Thyroid gland (tissue), 4 donors: ENCODE data around the gene RADIL. TPM values are rescaled to one million over a fixed set of nuclear protein-coding genes. Genes with fewer than 3 reads are reported as not detected.

ENCODE experiments used
- DNase-seq, 2 donors: peaks; one replicate each; pipeline ENCODE4 v3.0.0-alpha.2; 2019
- H3K27ac ChIP-seq, 3 donors: fragments of 200-600 bp; sonication (generic); 1 replicate in 2 of 3; 2 replicates in 1 of 3; pipeline ENCODE4 v1.5.1; 2016 to 2019; ENCODE audit warnings: mild to moderate bottlenecking in 1 of 3, moderate library complexity in 1 of 3
- H3K27me3 ChIP-seq: fragments of 200-600 bp; sonication (generic); one replicate; pipeline ENCODE4 v1.5.1; 2019
- H3K36me3 ChIP-seq, 2 donors: fragments of 200-600 bp; sonication (generic); one replicate each; pipeline ENCODE4 v1.5.1; 2016 to 2019
- H3K4me1 ChIP-seq, 2 donors: fragments of 200-600 bp; sonication (generic); one replicate each; pipeline ENCODE4 v1.5.1; 2017 to 2019
- H3K4me3 ChIP-seq, 3 donors: fragments of 200-600 bp; sonication (generic); replicated peaks in 1 of 3; 1 replicate in 2 of 3; 2 replicates in 1 of 3; pipeline ENCODE4 v1.5.1; 2016; ENCODE audit warnings: mild to moderate bottlenecking in 1 of 3
- H3K9me3 ChIP-seq: fragments of 200-600 bp; sonication (generic); one replicate; pipeline ENCODE4 v1.5.1; 2017
- POLR2A ChIP-seq, 2 donors: fragments of 450-650 bp; IDR thresholded peaks; one replicate each; pipeline ENCODE4 v1.6.1; 2017; ENCODE audit warnings: antibody characterized with exemption in 2 of 2, mild to moderate bottlenecking in 2 of 2, moderate library complexity in 1 of 2
- WGBS, 2 donors: methylation state at CpG; one replicate each; pipeline ENCODE4 v1.1.5; 2017; 5-methylcytosine and 5-hydroxymethylcytosine counted together
- intact Hi-C: fragments of 100-400 bp; cut with DNase I; formaldehyde crosslinking; loops from one replicate; pipeline ENCODE4 v1.15.1; 2023
- total RNA-seq, 4 donors: library from RNA; depleted of rRNA; stranded (reverse); fragments of >200 nt; gene quantifications; one replicate each; pipeline ENCODE4 v1.2.3, GENCODE V29; 2016
- TF ChIP-seq, protein P1 (sequence below), 6 experiments: fragments of 200-600 bp in 3 of 6; fragments of 450-650 bp in 3 of 6; sonication (generic) in 3 of 6; IDR thresholded peaks; one replicate each; pipeline ENCODE4 v1.5.1; 2016 to 2019; ENCODE audit warnings: antibody characterized with exemption in 6 of 6, mild to moderate bottlenecking in 2 of 6, inconsistent platforms in 1 of 6, moderate library complexity in 1 of 6

RADIL gene
- total RNA-seq, 4 donors from 2014 or later = 4.9 to 11.1 (median 7.1) TPM

DNA sequence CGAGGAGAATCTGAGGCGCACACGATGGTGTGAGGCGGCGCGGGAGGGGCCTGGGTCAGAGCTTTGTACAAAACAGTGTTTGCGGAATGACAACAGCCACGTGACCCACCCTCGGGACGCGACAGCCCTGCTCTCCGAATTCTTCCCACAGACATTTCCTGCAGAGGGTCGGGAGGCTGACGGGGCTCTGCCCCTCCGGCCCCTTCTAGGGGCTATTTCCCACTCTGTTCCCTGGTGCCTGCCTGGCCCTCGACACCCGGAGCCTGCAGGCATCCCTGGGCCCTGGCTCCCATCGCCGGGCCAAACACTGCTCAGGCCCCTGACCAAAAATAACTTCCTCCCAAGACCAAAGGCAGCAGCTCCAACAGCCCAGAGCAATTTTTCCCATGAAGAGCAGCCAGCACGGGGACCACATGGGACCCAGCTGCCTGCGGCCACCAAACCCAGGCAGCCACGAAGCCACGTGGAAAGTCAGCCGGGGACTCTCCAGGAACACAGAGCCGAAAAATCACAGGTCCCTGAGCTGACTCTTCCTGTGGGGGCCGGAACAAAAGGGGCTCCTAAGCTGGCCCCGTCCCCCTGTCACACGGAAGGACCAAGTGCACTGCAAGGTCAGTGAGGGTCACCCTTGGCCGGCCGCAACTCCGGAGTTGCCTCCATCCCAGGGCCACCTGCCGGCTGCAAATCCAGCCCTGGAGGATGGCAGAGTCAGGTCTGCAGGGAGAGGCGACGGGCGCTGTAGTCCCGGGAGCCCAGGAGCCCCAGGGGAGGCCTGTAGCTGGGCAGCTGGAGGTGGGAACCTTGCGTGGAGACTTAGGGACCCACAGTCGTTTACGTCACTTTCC is 63.7 kb downstream of the RADIL start:
- peak overlapping the region in 2 of 3 donors; percentile 52 to 53 for H3K27ac ChIP-seq
- no peaks in the 10 kb centered on the region for H3K36me3 ChIP-seq
- H3K9me3 ChIP-seq = no peaks in the 10 kb centered on the region
- H3K27me3 ChIP-seq = no peaks in the 10 kb centered on the region
- no peak for DNase-seq
- H3K4me3 ChIP-seq = no peak overlapping the region
- H3K4me1 ChIP-seq = peaks cover 0 to 12% of the 10 kb centered on the region in 2 donors
- 70% methylated on average over 27 to 34 of the region's 39 CpGs for WGBS, 2 donors
- TF ChIP-seq POLR2A (IDR thresholded peaks at IDR 0.05) = no peak
- TF ChIP-seq, protein P1, sequence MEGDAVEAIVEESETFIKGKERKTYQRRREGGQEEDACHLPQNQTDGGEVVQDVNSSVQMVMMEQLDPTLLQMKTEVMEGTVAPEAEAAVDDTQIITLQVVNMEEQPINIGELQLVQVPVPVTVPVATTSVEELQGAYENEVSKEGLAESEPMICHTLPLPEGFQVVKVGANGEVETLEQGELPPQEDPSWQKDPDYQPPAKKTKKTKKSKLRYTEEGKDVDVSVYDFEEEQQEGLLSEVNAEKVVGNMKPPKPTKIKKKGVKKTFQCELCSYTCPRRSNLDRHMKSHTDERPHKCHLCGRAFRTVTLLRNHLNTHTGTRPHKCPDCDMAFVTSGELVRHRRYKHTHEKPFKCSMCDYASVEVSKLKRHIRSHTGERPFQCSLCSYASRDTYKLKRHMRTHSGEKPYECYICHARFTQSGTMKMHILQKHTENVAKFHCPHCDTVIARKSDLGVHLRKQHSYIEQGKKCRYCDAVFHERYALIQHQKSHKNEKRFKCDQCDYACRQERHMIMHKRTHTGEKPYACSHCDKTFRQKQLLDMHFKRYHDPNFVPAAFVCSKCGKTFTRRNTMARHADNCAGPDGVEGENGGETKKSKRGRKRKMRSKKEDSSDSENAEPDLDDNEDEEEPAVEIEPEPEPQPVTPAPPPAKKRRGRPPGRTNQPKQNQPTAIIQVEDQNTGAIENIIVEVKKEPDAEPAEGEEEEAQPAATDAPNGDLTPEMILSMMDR (IDR thresholded peaks at IDR 0.05) = no peak
- intact Hi-C loops = no loop called here

DNA sequence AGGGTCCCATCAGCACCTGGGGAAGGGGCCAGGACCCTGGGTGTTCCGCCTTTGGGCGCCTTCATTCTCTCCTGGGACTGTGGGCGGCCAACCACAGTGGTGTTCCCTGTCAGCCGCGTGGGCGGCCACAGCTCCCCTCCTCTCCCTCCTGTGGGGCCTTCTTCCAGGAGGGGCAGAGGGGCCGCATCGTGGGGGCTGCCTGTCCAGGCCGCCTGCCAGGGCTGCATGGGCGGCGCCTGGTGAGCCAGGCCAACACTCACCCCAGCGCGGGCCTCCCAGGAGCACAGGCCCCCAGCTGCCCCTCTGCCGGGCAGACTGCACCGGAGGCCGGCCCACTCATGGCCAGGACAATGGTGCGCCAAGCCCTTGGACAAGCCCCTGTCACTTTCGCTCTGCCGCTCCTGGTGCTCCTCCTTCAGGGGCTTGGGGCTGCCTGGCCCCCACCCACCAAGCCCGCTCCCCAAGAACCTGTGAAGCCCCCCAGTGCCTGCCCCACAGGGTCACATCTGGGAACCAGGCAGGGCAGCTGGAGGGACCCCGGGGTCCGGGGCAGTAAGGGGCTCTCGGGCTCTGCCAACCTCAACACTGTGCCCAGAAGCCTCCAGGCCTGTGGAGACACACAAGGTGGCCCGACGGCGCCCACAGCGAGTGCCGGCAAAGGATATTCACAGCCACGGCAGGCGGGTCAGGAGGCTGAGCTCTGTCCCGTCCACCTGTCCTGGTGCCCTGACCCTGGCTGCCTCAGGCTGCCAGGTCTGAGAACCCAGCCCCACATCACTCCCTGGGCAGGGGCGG is 65.3 kb downstream of the RADIL start:
- 85 to 91% methylated on average over 9 to 18 of the region's 32 CpGs for WGBS, 2 donors
- no peak overlapping the region for H3K27ac ChIP-seq
- DNase-seq = no peak

DNA sequence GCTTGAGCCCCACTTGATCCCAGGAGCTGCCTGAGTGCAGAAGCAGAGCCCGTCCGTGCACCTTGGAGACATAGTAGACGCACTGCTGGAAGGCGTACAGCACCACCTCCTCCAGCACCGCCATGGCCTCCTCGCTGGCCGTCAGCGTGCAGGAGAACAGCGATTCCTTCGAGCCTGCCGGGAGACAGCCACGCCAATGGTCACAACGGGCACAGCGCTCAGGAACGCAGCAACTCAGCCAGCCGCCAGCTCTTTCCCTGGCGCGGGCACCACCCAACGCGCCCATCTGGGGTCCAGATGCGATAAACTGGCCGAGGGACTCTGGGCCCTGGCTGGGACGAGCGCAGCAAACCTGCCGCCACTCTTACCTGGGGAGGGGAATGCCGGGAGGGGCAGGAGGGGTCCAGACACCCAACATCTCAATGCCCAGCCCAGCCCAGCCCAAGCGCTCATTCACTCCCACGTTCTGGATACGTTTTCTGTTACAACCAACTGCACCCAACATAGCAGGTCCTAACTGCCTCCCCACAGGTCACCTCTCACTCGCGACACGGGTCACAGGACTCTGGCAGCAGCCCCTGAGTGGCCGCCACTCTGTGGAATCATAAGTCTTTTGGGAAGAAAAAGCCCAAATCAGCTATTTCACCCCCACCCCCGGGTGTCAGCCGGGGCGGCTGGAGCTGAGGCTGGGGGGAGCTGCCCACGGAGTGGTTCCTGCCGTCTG is 66.2 kb downstream of the RADIL start:
- TF ChIP-seq POLR2A (IDR thresholded peaks at IDR 0.05) = no peak
- TF ChIP-seq, protein P1 (IDR thresholded peaks at IDR 0.05) = no peak
- intact Hi-C loops = no loop called here
- Histone ChIP-seq H3K9me3 (no peaks in the 10 kb centered on the region), H3K27me3 (no peaks in the 10 kb centered on the region), H3K36me3 (no peaks in the 10 kb centered on the region), H3K27ac (no peak overlapping the region), H3K4me1 (peaks cover 0 to 12% of the 10 kb centered on the region in 2 donors), H3K4me3 (no peak overlapping the region)
- no peak for DNase-seq
- WGBS, 2 donors = 88% methylated on average over 13 to 15 of the region's 38 CpGs

More for the DNA sequence above, 65.3 kb downstream of the RADIL start:
- Histone ChIP-seq H3K9me3 (no peaks in the 10 kb centered on the region), H3K4me3 (no peak overlapping the region), H3K4me1 (peaks cover 0 to 12% of the 10 kb centered on the region in 2 donors), H3K27me3 (no peaks in the 10 kb centered on the region), H3K36me3 (no peaks in the 10 kb centered on the region)
- TF ChIP-seq, protein P1 (IDR thresholded peaks at IDR 0.05) = no peak
- TF ChIP-seq POLR2A (IDR thresholded peaks at IDR 0.05) = no peak
- intact Hi-C loops = no loop called here

DNA sequence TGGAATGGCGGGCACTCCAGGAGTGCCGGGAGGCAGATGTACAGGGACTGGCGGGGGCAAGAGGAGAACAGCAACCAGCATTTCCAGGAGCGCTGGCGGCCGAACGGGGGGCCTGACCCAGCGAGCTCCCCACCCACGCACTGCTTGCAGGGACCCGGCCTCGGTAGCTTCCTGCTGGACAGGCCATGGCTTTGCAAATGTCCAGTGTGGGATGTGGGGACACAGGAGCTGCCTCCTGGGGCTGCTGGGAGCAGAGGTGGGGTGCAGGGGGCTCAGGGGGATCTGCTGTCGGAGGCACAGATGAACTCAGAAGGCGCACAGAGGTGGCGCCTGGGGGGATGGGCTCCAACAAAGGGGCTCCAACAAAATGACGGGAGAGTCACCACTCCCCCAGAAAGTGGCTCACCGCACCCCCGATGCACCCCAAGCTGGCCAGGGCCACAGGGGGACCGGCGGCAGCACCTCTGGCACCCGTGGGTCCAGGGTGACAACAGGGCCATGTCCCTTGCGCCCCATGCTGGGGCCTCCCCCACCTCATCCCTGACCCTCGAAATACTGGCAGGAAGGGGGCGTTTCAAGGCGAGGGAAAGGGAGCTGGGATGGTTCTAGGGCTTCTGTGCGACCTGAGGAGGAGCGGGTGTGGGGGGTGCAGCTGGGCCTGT is 67.0 kb downstream of the RADIL start:
- Histone ChIP-seq H3K27me3 (no peaks in the 10 kb centered on the region), H3K9me3 (no peaks in the 10 kb centered on the region), H3K4me1 (peaks cover 0 to 12% of the 10 kb centered on the region in 2 donors), H3K36me3 (no peaks in the 10 kb centered on the region), H3K4me3 (no peak overlapping the region), H3K27ac (no peak overlapping the region)
- intact Hi-C loops = no loop called here
- no peak for TF ChIP-seq POLR2A (IDR thresholded peaks at IDR 0.05)
- DNase-seq = no peak
- 94 to 97% methylated on average over 18 to 25 of the region's 26 CpGs for WGBS, 2 donors
